Thyroid gland (tissue), 4 donors: ENCODE results near the gene PLXNA1. TPM values are rescaled to one million over a fixed set of nuclear protein-coding genes. Genes with fewer than 3 reads are reported as not detected.

Experiments
- DNase-seq, 2 donors: peaks; one replicate each; pipeline ENCODE4 v3.0.0-alpha.2; 2019
- H3K27ac ChIP-seq, 3 donors: fragments of 200-600 bp; sonication (generic); 1 replicate in 2 of 3; 2 replicates in 1 of 3; pipeline ENCODE4 v1.5.1; 2016 to 2019; ENCODE audit warnings: mild to moderate bottlenecking in 1 of 3, moderate library complexity in 1 of 3
- H3K27me3 ChIP-seq: fragments of 200-600 bp; sonication (generic); one replicate; pipeline ENCODE4 v1.5.1; 2019
- H3K36me3 ChIP-seq, 2 donors: fragments of 200-600 bp; sonication (generic); one replicate each; pipeline ENCODE4 v1.5.1; 2016 to 2019
- H3K4me1 ChIP-seq, 2 donors: fragments of 200-600 bp; sonication (generic); one replicate each; pipeline ENCODE4 v1.5.1; 2017 to 2019
- H3K4me3 ChIP-seq, 3 donors: fragments of 200-600 bp; sonication (generic); replicated peaks in 1 of 3; 1 replicate in 2 of 3; 2 replicates in 1 of 3; pipeline ENCODE4 v1.5.1; 2016; ENCODE audit warnings: mild to moderate bottlenecking in 1 of 3
- H3K9me3 ChIP-seq: fragments of 200-600 bp; sonication (generic); one replicate; pipeline ENCODE4 v1.5.1; 2017
- POLR2A ChIP-seq, 2 donors: fragments of 450-650 bp; IDR thresholded peaks; one replicate each; pipeline ENCODE4 v1.6.1; 2017; ENCODE audit warnings: antibody characterized with exemption in 2 of 2, mild to moderate bottlenecking in 2 of 2, moderate library complexity in 1 of 2
- WGBS, 2 donors: methylation state at CpG; one replicate each; pipeline ENCODE4 v1.1.5; 2017; 5-methylcytosine and 5-hydroxymethylcytosine counted together
- intact Hi-C: fragments of 100-400 bp; cut with DNase I; formaldehyde crosslinking; loops from one replicate; pipeline ENCODE4 v1.15.1; 2023
- total RNA-seq, 4 donors: library from RNA; depleted of rRNA; stranded (reverse); fragments of >200 nt; gene quantifications; one replicate each; pipeline ENCODE4 v1.2.3, GENCODE V29; 2016
- TF ChIP-seq, protein P1 (sequence below), 6 experiments: fragments of 200-600 bp in 3 of 6; fragments of 450-650 bp in 3 of 6; sonication (generic) in 3 of 6; IDR thresholded peaks; one replicate each; pipeline ENCODE4 v1.5.1; 2016 to 2019; ENCODE audit warnings: antibody characterized with exemption in 6 of 6, mild to moderate bottlenecking in 2 of 6, inconsistent platforms in 1 of 6, moderate library complexity in 1 of 6

The PLXNA1 gene
- total RNA-seq, 4 donors from 2014 or later, result 16.0 to 28.0 (median 22.8) TPM

DNA sequence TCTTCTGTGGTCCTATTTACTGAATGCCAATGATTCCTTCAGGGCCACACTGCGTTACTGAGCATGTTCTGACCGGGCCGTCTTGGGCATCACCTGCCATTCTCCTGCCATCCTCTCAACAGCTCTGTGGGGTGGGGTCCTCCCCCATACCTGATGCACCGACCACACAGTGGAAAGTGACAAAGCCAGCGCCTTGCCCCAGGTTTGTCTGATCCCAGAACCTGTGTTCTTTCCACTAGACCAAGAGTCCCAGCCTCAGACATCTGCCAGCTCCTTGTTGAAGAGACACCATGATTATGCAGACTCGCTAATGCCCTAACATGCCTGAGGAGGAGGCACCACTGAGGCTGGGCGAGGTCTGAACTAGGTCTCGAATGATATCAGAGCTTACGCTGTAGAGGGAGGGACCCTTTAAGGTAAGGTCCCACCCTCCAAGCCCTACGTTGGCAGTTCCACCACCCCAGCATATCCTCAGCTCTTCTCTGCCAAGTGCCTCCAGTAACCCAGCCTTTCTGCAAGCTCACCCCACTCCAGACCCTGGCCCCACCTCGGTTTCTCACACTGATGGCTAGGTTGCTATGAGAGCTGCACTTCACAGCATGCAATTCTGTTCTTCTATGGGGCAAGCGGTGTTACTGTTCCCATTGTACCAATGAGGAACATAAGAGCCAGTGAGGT, 29.8 kb upstream of the PLXNA1 start:
- no peak for TF ChIP-seq POLR2A (IDR thresholded peaks at IDR 0.05)
- TF ChIP-seq, protein P1, sequence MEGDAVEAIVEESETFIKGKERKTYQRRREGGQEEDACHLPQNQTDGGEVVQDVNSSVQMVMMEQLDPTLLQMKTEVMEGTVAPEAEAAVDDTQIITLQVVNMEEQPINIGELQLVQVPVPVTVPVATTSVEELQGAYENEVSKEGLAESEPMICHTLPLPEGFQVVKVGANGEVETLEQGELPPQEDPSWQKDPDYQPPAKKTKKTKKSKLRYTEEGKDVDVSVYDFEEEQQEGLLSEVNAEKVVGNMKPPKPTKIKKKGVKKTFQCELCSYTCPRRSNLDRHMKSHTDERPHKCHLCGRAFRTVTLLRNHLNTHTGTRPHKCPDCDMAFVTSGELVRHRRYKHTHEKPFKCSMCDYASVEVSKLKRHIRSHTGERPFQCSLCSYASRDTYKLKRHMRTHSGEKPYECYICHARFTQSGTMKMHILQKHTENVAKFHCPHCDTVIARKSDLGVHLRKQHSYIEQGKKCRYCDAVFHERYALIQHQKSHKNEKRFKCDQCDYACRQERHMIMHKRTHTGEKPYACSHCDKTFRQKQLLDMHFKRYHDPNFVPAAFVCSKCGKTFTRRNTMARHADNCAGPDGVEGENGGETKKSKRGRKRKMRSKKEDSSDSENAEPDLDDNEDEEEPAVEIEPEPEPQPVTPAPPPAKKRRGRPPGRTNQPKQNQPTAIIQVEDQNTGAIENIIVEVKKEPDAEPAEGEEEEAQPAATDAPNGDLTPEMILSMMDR (IDR thresholded peaks at IDR 0.05), result no peak
- Histone ChIP-seq H3K4me3 (no peak overlapping the region), H3K27ac (no peak overlapping the region), H3K36me3 (no peaks in the 10 kb centered on the region), H3K9me3 (no peaks in the 10 kb centered on the region), H3K27me3 (no peaks in the 10 kb centered on the region), H3K4me1 (no peaks in the 10 kb centered on the region)
- intact Hi-C loops, result no loop called here
- no peak for DNase-seq
- 94 to 96% methylated on average over 11 of the region's 12 CpGs for WGBS, 2 donors

DNA sequence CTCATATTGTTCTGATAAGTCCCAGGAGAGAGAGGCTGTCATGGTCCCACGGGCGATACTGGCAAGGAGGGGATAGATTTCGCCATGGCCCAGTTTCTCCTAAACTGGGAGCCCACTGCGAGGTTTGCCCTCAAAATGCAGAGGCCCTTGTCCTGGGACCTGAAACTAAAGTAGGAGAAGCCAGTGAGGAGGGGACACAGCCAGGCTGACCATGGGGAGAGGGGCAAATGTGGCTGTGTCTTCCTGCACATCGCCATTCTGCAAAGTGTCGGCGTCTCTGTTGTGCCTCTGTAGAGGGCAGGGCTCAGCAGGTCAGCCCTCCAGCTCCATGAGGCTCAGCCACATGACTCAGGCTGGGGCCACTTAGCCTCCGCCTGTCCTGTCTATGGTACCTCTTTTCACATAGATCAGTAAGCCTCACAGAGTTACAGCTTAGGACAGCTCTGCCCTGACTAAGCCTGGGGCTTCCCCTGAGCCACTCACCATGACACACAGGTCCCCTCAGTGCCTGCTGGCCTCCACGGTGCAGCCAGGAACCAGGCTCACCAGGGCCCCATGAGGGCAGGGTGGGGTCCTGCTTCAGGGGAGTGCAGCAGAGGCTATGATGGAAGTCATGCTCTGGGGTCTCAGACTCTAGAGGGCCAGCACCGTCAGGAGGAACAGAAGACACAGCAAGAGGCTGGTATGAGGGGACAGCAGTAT, 28.6 kb upstream of the PLXNA1 start:
- intact Hi-C loops, result no loop called here
- Histone ChIP-seq H3K27me3 (no peaks in the 10 kb centered on the region), H3K9me3 (no peaks in the 10 kb centered on the region), H3K36me3 (no peaks in the 10 kb centered on the region), H3K27ac (no peak overlapping the region), H3K4me3 (no peak overlapping the region), H3K4me1 (no peaks in the 10 kb centered on the region)
- whole genome bisulfite sequencing, 2 donors, result 89 to 94% methylated on average over 9 to 10 of the region's 10 CpGs
- DNase-seq, result no peak
- TF ChIP-seq POLR2A (IDR thresholded peaks at IDR 0.05), result no peak
- TF ChIP-seq, protein P1 (IDR thresholded peaks at IDR 0.05), result no peak

DNA sequence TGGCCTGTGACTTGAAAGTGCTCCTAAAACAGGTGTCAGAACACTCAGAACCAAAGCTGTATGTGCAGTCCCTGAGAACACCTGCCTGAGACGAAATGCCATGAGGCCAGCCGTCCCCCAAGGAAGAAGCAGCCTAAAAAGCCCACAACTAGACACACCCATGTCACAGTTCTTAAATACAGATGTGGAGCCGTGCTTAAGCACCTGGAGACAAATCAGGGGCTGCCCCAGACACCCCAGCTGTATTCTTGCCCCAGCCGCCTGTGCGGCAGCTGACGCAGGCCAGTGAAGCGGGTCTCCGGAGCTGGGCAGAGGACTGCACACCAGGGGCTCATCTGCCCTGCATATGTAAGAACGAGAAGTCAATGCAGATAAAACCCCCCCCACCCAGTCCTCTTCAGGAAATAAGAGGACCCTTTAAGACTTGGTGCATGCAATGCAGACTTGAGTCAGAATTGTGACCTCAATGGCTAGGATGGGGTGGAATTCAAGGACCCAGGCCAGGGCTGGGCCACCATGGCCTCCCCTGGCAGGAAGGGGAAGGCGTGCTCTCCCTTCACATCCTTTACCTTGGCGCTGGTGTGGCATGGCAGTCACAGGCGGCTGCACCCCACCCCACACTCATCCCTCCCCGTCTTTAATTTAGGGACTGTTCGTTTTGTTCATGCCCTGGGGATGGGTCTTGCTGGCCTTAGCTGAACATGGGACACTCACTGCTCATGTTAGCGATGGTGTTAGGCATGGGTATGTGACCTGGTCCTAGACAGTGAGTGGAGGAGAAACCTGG, 27.7 kb upstream of the PLXNA1 start:
- H3K27ac ChIP-seq, result no peak overlapping the region

DNA sequence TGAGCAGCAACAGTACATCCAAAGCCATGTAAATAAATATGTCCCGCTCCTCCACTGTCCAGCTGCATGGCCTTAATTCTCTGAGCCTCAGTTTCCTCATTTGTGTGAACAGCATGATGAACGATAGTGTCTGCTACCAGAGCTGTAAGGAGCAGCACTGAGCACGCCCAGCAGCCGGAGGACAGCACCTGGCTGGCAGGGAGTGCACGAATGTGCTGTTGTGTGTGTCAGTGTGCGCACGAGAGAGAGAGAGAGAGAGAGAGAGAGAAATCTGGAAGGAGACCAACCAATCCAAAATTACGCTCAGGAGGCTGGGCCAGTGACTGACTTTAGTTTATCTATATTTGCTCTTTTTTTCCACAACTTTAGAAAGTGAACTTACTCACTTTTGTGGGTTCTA, 26.6 kb upstream of the PLXNA1 start:
- H3K4me1 ChIP-seq, result peaks cover 0 to 13% of the 10 kb centered on the region in 2 donors
- TF ChIP-seq, protein P1 (IDR thresholded peaks at IDR 0.05), result no peak
- TF ChIP-seq POLR2A (IDR thresholded peaks at IDR 0.05), result no peak
- H3K9me3 ChIP-seq, result no peaks in the 10 kb centered on the region
- no peak for DNase-seq
- no peak overlapping the region for H3K4me3 ChIP-seq
- H3K36me3 ChIP-seq, result no peaks in the 10 kb centered on the region
- intact Hi-C loops, result no loop called here
- WGBS, 2 donors, result 76 to 80% methylated on average over 8 of the region's 8 CpGs
- H3K27me3 ChIP-seq, result no peaks in the 10 kb centered on the region
- H3K27ac ChIP-seq, result no peak overlapping the region

More for the DNA sequence above, 27.7 kb upstream of the PLXNA1 start:
- TF ChIP-seq, protein P1 (IDR thresholded peaks at IDR 0.05), result no peak
- no peak for TF ChIP-seq POLR2A (IDR thresholded peaks at IDR 0.05)
- Histone ChIP-seq H3K27me3 (no peaks in the 10 kb centered on the region), H3K9me3 (no peaks in the 10 kb centered on the region), H3K4me3 (no peak overlapping the region), H3K36me3 (no peaks in the 10 kb centered on the region), H3K4me1 (peaks cover 0 to 1% of the 10 kb centered on the region in 2 donors)
- 92% methylated on average over 11 to 12 of the region's 15 CpGs for WGBS, 2 donors
- intact Hi-C loops, result no loop called here
- no peak for DNase-seq
